Choroid plexus epithelial cell (primary cell): ENCODE data around the gene ASTN2.
"Not testable (repeated sequence)": the region's sequence is repeated elsewhere in the genome, so short reads cannot be mapped to it uniquely, and the experiment has no call there.

Experiments used
- DNase-seq: peaks from one replicate; pipeline ENCODE4 v3.0.0-alpha.2; 2010; ENCODE audit warnings: low read depth
- H3K4me3 ChIP-seq: 2 replicates; pipeline ENCODE4 v1.5.1; 2011; ENCODE audit warnings: low read depth, mild to moderate bottlenecking, control low read depth, low read length, moderate library complexity
- CTCF ChIP-seq: conservative IDR thresholded peaks from 2 replicates; pipeline ENCODE4 v1.5.1; 2011; ENCODE audit warnings: low read depth, mild to moderate bottlenecking, control low read depth, inconsistent platforms, low read length, moderate library complexity

Gene ASTN2

GRCh38 chr9:116891424-116891823 lies 523.4 kb downstream of the ASTN2 start:
- no peak for DNase-seq
- H3K4me3 ChIP-seq: no peak overlapping the region
- TF ChIP-seq CTCF: no peak

GRCh38 chr9:116888476-116888875 lies 526.4 kb downstream of the ASTN2 start:
- DNase-seq, H3K4me3 ChIP-seq: not testable (repeated sequence)

- H3K4me3 ChIP-seq: no peak overlapping the region
- no peak for TF ChIP-seq CTCF
These were observed 526.8 kb downstream of the ASTN2 start for GRCh38 chr9:116888066-116888465.

GRCh38 chr9:116883676-116884075 lies 531.2 kb downstream of the ASTN2 start:
- no peak for TF ChIP-seq CTCF
- no peak for DNase-seq
- H3K4me3 ChIP-seq: no peak overlapping the region

More at GRCh38 chr9:116888066-116888465, 526.8 kb downstream of the ASTN2 start:
- DNase-seq: no peak

GRCh38 chr9:116877072-116877471 lies 537.8 kb downstream of the ASTN2 start:
- H3K4me3 ChIP-seq: no peak overlapping the region
- no peak for DNase-seq
- no peak for TF ChIP-seq CTCF

GRCh38 chr9:116875576-116875975 lies 539.3 kb downstream of the ASTN2 start:
- no peak for DNase-seq
- TF ChIP-seq CTCF: no peak
- H3K4me3 ChIP-seq: no peak overlapping the region

- no peak for DNase-seq
- H3K4me3 ChIP-seq: no peak overlapping the region
- no peak for TF ChIP-seq CTCF
These were observed 540.6 kb downstream of the ASTN2 start for GRCh38 chr9:116873937-116874914.
